Measurements from ENCODE around the gene MRM3.

DNA sequence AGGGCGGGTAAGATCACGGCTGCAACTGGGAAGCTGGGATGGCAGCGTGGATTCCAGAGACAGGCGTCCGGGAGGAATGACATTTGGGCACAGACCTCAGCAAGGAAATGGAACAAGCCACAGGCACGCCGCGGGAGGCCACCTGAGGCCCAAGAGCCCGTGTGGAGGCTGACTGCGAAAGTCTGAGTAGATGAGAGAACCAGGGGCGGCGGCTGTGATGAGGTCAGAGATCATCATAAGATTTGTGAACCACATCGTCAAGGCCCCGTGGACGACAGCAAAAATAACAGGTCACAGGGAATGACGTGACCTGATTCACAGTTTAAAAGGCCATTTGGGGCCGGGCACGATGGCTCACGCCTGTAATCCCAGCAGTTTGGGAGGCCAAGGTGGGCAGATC is 48.2 kb downstream of the MRM3 start:
- TF ChIP-seq, protein P1, sequence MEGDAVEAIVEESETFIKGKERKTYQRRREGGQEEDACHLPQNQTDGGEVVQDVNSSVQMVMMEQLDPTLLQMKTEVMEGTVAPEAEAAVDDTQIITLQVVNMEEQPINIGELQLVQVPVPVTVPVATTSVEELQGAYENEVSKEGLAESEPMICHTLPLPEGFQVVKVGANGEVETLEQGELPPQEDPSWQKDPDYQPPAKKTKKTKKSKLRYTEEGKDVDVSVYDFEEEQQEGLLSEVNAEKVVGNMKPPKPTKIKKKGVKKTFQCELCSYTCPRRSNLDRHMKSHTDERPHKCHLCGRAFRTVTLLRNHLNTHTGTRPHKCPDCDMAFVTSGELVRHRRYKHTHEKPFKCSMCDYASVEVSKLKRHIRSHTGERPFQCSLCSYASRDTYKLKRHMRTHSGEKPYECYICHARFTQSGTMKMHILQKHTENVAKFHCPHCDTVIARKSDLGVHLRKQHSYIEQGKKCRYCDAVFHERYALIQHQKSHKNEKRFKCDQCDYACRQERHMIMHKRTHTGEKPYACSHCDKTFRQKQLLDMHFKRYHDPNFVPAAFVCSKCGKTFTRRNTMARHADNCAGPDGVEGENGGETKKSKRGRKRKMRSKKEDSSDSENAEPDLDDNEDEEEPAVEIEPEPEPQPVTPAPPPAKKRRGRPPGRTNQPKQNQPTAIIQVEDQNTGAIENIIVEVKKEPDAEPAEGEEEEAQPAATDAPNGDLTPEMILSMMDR (conservative IDR thresholded peaks at IDR 0.05): no peak
- TF ChIP-seq ZFX (IDR thresholded peaks at IDR 0.05): no peak
